HG03469 (cell line): ENCODE results near the gene MTUS2.
"Not testable (repeated sequence)": the region's sequence is repeated elsewhere in the genome, so short reads cannot be mapped to it uniquely, and the experiment has no call there.

Experiments used
- ATAC-seq: cut with Tn5 transposase; IDR thresholded peaks from one replicate; pipeline ENCODE4 v1.9.1; 2021; ENCODE audit warnings: mild to moderate bottlenecking, moderate library complexity, moderate number of reproducible peaks; ENCODE audit not compliant: unreplicated experiment

The MTUS2 gene

GRCh38 chr13:29210676-29211075, 390.5 kb downstream of the MTUS2 start:
- ATAC-seq: no peak

GRCh38 chr13:29211162-29211561, 391.0 kb downstream of the MTUS2 start:
- not testable (repeated sequence) for ATAC-seq

GRCh38 chr13:29222458-29222857, 402.3 kb downstream of the MTUS2 start:
- no peak for ATAC-seq

DNA sequence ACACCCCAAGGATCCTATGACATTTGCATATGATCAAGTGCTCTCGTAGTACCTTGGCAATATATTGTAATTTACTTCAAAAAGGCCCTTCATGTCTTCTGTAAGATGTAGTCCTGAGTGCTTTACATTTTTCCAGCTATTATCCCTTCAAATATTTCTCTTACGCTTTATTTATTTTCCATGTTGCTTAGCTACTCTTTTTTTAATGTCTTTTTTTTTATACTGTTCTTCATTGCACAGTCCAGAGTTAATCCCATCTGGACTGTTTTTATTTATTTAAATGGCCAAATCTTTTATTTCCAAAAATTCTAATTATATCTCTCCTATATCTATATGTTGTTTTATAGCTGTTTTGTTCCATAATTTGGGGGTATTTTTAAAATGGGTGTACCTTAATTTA, 404.1 kb downstream of the MTUS2 start:
- no peak for ATAC-seq

- ATAC-seq: no peak
Observed at GRCh38 chr13:29227576-29227975, 407.4 kb downstream of the MTUS2 start.

GRCh38 chr13:29230299-29230845, 410.2 kb downstream of the MTUS2 start:
- no peak for ATAC-seq

DNA sequence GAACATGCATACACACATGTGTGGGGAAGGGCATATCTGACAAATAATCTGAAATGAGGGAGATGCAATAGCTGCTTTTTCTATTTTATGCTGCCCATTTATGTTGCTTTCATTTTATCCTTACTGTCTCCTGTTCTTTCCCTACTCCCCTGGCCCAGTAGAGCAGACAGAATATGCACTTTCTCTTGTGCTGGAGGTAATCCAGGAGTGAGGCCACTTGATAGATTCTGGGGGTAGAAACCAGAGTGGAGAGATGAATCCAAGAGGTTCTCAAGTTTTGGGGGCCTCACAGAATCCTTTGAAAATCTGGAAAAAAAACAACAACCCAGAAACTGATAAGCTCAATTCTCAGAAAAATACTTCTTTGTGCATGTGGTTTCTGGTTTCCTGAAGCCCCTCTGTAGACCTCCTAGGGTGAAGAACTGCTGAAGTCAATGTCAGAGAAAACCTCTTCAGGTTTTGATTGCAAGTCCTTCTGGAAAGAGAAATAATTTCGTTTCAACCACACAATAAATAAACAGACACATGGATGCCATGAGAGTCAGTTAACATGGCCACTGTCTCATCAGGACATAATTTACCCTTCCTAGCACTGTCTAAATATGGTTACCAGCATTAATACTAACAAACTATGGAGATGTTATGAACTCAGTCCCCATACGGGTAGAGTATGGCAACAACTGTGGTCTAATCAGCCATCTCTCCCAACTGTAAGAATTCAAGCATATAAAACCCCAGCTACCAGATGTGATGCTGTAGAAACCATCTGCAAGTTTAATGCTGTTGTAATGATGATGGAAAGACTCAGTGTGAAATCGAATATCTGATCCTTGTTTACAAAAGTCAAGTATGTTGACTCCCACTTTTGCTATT, 419.8 kb downstream of the MTUS2 start:
- ATAC-seq: no peak

DNA sequence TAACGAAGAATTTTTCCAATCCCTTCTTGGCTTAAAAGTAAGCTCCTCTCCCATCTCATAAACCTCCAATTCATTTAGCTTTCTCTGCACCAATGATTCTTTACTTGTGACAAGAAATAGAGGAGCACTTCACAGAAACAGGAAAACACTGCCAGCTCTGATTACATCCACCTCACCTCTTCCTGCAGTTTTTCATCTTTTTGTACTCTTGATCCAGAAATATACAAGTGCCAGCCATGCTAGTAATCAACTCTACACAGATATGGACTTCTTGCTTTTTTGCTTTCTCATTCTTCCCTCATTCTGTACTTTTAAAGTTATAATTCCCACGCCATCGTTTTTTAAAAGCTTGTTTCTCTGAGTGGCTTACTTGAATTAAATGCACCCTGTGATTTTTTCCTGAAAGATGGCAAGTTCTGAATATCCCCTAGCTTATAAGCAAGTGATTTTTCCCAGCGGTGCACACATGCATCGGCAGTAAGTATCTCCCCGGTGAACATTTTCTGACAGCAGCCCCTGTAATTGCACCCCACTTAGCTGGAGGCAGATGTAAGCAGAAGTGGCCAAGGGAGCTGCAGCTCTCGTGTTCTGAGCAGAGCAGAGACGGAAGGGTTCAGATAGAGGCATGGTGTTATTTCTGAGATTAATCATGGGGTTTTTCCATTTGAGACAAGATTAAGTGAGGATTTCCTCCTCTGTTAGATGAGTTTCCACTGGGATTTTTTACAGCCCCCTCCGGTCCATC, 434.7 kb downstream of the MTUS2 start:
- no peak for ATAC-seq

DNA sequence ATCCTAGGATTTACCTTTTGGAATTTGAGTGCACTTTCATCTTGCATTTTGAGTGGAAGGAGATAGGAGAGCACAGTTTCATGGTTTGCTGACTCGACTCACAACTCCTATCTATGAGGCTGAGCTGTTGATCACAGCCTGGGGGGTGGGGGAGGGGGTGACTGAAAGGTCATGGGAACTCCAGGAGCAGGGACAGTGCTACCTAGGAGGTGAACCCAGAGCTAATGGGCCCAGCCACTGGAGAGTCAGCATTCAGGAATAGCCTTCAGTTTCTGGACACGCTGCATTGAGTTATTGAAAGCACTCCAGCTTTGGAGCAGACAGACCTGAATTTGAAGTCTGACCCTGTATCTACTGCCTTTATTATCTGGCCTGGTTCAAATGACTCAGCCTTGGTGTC, 435.4 kb downstream of the MTUS2 start:
- ATAC-seq: no peak

- no peak for ATAC-seq
Observed at GRCh38 chr13:29260684-29261083, 440.5 kb downstream of the MTUS2 start.

DNA sequence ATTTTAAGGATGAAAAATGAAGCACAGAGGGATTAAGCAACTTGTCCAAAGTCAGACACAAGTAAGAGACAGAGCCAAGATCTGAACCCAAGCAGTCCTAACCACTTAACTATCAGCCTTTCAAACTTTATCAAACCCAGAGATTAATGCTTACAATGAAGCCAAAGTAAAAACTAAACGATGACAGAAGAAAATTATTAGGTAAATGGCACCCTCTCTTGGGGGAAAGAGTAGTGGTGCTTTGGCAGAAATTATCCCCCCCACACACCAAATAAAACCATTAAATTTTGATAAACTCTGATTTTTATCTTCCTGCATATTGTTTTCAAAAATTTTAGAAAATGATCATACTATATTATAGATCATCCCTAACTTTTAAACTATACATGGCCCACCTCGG, 446.1 kb downstream of the MTUS2 start:
- ATAC-seq: no peak

DNA sequence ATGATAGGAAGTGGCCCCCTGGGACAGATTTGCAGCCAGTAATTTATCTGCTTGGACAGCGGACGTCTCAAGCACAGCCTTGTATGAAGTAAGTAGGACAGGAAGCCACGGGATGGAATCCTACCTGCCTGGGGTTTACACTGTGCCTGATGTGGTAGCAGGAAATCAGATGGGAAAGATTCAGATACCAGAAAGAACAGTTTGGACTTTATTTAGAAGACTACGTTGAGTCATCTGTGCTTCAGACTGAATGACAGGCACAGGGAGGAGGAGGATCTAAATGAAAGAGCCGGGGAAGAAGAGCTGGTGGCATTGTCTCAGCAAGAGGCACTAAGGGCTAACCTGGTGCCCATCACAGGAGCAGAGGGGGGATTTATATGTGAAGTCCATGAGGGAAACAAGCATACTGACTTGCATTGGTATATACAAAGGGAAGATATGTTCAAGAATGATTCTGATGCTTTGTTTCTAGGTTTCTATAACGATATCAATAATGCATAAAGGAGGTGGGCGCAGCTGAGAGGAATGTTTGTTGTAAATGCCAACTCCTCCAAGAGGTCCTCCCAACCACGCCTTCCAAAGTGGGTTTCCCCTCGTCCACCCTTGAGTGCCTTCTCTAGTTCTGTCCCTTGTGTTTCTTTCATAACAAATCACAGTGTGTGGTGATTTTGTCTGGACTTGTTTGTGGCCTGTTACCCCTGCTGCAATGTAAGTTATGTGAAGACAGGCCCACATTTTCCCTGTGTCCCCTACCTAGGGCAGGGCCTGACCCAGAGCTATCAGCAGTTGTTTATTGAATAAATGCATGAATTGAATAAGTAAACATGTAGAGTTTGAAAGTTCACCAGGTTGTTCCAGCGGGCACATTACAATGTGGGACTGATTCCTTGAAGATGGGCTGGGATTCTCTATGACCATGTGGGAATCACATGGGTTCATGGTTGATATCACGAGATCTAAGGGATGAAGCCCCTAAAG, 446.9 kb downstream of the MTUS2 start:
- ATAC-seq: no peak

GRCh38 chr13:29270271-29270985, 450.3 kb downstream of the MTUS2 start:
- ATAC-seq: no peak

GRCh38 chr13:29271606-29272005, 451.5 kb downstream of the MTUS2 start:
- ATAC-seq: no peak

GRCh38 chr13:29279356-29280254, 459.5 kb downstream of the MTUS2 start:
- ATAC-seq: no peak

DNA sequence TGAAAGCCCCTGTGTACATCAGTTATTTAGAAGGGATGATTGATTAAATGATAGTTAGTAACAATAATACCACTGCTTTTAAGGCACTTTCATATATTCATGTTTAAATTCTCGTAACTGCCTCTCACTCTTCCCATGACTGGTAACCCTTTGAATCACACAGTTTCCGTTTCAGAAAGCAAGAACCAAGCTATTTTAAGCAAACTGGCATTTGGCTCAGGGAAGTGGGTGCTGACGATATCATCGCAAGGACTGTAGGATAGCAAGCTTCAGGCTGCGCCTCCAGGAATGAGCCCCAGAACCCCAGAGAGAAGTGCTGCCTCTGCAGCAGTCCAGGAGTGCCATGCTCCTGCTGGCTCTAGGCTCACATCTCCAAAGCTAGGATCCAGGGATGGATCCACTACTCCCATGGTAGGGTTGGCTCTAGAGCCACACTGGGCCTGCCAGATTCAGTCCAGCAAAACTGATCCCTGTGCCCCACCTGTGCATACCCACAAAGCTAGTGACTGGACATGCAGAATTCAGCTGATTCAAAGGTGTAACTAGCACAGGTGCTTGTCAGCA, 461.9 kb downstream of the MTUS2 start:
- ATAC-seq: no peak

GRCh38 chr13:29284726-29285125, 464.6 kb downstream of the MTUS2 start:
- no peak for ATAC-seq

- ATAC-seq: no peak
Observed at GRCh38 chr13:29287237-29287636, 467.1 kb downstream of the MTUS2 start.

DNA sequence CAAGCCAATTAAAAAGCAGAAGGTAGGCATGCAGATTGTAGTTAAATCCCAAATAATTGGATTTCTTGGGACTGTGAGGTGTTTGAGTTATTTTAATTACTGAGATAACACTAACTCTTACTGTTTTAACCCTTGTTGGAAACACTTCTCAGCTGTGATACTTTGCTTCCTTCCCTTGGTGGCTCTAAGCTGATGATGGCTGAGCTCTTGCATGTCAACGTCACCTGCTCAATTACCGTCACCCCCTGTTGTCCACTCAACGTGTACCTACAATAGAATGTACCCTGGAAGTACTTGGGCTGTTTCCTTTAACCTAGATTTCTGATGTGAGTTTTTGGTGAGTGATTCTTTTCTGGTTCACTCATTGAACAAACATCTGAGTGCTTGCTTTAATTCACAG, 471.9 kb downstream of the MTUS2 start:
- ATAC-seq: no peak
